HG02970 (cell line): Measurements from ENCODE around the gene RANBP17.
"Not testable (repeated sequence)": the region's sequence is repeated elsewhere in the genome, so short reads cannot be mapped to it uniquely, and the experiment has no call there.

Experiments used
- ATAC-seq: cut with Tn5 transposase; IDR thresholded peaks from one replicate; pipeline ENCODE4 v1.9.1; 2021; ENCODE audit warnings: mild to moderate bottlenecking, moderate library complexity, moderate number of reproducible peaks; ENCODE audit not compliant: unreplicated experiment, low FRiP score

Gene RANBP17

DNA sequence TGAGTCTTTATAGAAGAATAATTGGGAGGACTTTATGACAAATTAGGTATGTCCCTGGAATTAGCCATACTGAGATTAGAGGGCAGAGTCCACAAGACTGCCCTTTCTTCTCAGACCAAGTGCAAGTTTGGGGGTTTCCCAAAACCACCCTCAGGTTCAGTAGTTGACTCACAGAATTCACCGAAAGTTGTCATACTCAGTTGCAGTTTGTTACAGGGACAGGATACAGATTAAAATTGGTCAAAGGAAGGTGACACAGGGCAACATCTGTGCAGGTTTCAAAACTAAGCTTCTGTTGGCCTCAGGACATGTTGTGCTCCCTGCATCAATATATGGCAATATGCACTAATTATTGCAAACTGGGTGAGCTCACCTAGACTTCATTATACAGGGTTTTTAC lies 3.8 kb downstream of the RANBP17 start:
- no peak for ATAC-seq

DNA sequence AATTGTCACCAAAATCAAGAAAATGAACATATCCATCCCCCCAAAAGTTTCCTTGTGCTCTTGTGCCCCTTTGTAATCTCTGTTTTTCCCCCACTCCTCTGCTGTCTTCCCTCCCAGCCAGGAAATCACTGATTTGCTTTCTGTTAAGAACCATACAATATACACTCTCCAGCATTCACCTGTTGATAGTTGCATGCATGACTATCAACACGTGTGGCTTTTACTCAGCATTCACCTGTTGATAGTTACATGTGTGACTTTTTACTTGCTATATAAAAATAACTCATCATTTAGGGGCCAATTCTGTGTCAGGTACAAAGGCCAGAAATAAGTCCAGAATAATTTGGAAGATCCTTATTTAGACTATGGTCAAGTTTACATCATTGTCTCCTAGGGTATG lies 6.0 kb downstream of the RANBP17 start:
- ATAC-seq = no peak

DNA sequence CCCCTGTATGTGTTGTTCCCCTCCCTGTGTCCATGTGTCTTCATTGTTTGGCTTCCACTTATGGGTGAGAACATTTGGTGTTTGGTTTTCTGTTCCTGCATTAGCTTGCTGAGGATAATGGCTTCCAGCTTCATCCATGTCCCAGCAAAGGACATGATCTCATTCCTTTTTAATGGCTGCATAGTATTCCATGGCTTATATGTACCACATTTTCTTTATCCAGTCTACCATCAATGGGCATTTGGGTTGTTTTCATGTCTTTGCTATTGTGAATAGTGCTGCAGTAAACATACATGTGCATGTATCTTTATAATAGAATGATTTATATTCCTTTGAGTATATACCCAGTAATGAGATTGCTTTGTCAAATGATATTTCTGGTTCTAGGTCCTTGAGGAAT lies 8.6 kb downstream of the RANBP17 start:
- not testable (repeated sequence) for ATAC-seq

DNA sequence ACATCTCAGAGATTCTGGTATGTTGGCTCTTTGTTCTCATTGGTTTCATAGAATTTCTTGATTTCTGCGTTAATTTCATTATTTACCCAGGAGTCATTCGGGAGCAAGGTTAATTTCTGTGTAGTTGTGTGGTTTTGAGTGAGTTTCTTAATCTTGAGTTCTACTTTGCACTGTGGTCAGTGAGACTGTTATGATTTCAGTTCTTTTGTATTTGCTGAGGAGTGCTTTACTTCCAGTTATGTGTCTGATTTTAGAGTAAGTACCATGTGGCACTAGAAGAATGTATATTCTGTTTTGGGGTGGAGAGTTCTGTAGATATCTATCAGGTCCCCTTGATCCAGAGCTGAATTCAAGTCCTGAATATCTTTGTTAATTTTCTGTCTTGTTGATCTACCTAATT lies 12.2 kb downstream of the RANBP17 start:
- no peak for ATAC-seq

DNA sequence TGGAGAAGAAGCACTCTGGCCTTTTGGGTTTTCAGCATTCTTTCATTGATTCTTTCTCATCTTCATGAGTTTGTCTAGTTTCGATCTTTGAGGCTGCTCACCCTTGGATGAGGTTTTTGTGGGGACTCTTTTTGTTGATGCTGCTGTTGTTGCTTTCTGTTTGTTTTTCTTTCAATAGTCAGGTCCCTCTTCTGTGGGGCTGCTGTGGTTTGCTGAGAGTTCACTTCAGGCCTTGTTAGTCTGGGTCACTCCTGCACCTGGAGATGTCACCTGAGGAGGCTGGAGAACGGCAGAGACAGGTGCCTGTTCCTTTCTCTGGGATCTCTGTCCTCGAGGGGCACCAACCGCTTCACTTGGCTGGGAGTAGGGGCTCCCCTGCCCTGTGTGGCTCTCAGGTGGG lies 14.0 kb downstream of the RANBP17 start:
- ATAC-seq = no peak

DNA sequence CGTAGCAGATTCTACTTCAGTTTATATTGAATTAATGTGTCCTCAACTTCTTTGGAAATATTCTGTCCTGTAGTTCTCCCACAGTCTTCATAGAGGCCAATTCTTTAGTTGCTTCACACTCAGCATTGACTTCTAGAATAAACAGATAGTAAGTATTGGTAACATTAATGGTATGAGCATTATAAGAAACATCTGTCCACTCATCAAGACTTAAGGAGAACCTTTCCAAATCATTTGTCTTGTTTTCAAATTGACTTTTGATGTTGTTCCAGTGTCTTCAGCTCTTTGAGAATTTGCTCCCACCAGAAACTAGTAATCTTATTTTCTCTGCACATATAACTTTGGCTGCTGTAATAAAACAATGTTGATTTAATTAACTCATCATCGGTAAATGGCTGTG lies 18.3 kb downstream of the RANBP17 start:
- ATAC-seq = no peak

DNA sequence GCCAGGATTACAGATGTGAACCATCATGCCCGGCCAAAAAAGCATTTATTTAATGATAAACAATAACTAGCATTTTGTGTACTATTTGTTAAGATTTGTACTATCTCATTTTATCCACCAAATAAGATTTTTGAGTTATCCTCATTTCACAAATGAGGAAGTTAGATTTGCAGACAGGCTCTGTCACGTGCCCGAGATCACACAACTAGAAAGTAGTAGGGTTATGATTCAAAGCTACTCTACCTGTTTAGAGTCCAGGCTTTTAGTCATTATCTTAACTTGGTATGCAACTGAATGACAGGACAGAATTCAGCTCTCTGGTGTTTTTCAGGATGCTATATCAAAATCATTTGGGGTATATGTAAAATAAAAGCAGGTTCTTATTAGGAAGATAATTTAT lies 20.5 kb downstream of the RANBP17 start:
- ATAC-seq = no peak

DNA sequence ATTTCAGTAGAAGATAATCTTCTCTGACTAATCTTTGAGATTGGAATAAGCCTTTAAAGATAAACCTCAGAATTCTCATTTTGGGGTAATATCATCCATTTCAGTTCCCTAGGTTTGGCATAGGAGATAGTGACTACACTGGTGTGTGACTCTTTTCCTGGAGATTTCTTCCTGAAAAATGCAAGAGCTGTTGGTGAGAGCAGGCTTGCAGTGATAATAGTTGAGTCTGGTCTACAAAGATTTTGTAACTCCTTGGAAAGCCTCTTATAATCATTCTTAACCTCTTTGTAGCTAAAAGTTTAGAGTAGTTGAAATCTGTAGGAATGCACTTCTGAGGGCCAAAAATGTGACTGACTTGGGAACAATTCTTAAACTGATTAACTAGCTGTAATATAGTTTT lies 23.4 kb downstream of the RANBP17 start:
- no peak for ATAC-seq

DNA sequence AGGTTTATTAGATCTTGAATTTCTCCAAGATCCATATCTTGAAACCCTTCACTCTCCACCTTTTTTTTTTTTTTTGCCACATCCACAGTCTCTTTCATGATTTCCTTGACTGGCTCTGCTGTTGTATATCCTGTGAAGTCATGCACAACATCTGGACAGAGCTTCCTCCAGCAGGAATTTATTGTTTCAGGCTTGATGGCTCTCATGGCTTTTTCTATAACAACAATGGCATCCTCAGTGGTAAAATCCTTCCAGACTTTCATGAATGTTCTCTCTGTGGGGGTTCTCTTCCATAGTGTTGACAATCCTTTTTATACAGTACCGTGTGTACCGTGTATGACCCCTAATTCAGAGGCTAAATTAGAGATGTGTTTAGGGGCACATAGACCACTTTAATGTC lies 24.0 kb downstream of the RANBP17 start:
- ATAC-seq = no peak

DNA sequence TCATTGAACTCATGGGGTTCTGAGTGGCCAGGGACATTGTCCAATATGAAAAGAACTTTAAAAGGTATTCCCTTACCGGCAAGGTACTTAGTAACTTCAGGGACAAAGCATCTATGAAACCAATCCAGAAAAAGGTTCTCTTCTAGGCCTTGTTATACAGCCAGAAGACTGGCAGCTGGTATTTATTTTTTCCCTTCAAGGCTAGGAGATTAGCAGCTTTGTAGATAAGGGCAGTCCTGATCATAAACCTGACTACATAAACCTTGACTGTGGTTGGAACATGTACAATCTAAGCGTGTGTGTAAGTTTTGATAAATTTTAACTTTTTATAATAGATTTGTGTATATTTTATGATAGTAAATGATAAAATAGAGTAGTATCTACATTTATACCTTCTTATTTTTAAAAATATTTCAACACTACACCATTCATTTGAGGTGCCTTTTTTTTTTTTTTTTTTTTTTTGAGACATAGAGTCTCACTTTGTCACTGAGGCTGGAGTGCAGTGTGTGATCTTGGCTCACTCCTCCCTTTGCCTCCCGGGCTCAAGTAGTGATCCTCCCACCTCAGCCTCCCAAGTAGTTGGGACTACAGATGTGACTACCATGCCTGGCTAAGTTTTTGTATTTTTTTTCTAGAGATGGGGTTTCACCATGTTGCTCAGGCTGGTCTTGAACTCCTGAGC lies 24.5 kb downstream of the RANBP17 start:
- no peak for ATAC-seq

DNA sequence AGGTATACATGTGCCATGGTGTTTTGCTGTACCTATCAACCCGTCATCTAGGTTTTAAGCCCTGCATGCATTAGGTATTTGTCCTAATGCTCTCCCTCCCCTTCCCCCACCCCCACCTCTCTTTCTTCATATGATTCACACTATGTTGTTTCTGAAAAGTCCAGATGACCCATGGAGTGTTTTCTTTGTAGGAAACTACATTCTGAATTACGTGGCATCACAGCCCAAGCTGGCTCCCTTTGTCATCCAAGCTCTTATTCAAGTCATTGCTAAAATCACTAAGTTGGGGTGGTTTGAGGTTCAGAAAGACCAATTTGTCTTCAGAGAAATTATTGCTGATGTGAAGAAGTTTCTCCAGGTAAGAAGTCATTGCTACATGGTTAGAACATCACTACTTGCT lies 30.4 kb downstream of the RANBP17 start:
- no peak for ATAC-seq

DNA sequence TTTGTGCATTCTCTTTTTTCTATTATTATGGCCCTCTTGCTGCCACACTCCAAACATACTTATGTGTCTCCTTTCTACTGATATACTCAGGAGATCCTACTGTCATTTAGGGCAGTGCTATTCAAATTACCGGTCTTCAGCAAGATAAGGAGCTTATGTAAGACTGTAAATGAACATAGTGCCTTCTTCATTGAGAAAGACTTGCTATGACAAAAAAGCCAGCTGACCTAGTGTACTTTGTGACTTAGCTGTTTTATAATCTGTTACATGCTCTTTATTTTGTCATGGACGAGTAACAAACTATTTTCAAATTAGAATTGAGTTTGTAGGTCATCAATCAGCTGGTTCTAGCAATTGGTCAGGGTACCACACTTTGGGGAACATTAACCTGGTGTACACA lies 32.8 kb downstream of the RANBP17 start:
- no peak for ATAC-seq

DNA sequence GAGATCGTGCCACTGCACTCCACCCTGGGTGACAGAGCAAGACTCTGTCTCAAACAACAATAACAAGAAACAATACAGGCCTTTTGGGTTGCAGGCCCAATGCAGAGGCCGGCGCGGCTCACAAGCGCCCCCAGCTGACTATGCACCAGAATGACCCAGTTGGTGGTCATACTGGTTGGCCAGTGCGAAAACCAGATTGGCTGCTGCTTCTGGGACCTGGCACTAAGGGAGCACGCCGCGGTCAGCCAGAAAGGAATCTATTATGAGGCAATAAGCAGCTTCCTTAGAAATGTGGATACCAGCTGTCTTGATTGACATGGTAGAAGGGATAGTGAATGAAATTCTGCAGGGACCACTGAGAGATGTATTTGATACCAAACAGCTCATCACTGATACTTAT lies 35.0 kb downstream of the RANBP17 start:
- no peak for ATAC-seq

DNA sequence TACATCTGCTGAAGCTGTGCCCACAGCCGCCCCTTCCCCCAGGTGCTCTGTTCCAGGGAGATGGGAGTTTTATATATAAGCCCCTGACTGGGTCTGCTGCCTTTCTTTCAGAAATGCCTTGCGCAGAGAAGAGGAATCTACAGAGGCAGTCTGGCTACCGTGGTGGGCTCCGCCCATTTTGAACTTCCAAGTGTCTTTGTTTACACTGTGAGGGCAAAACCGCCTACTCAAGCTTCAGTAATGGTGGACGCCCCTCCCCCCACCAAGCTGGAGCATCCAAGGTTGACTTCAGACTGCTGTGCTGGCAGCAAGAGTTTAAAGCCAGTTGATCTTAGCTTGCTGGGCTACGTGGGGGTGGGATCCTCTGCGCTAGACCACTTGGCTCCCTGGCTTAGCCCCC lies 41.3 kb downstream of the RANBP17 start:
- no peak for ATAC-seq

DNA sequence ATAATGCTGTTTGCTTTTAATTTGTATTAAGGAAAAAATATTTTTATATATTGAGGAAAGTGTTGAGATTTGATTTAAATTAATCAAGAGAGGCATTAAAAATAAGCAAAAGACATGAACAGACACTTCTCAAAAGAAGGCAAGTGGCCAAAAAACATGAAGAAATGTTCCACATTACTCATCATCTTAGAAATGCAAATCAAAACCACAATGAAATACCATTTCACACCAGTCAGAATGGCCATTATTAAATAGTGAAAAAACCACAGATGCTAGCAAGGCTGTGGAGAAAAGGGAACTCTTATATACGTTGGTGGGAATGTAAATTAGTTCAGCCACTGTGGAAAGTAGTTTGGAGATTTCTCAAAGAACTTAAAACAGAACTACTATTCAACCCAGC lies 45.9 kb downstream of the RANBP17 start:
- ATAC-seq = no peak

DNA sequence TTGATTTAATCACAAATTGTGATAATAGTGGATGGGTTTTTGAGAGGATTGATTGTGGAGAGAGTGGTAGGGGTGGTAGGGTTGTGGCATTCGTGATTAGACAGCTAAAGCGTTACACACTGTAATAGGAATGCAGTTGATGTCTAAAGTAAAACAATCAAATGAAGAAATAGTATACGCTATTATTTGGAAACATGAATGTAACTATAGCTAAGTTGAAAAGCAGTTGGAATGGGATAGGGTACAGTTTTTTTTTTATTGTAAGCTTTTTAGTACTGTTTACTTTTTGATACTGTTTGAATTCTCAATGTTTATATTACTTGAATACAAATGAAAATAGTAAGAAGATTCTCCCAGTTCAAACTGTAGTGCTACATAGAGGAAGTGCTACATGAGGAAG lies 51.8 kb downstream of the RANBP17 start:
- ATAC-seq = no peak

DNA sequence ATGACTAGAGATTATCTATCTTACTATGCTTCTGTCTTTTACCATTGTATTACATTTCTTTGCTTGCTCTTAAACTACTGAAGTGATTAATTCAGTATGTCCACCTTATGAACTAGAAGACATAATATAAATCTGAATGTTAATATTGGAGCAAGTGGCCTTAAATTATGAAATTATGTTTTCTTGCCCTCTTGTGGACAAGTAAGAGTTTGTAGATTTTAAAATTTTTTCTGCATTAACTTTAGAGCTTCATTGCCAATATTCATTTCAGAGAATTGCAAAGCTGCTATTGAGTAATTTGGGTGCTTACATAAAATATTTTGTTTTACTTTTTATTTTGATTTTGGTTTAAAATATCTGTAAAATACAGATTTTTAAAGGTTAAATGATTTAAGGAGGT lies 55.3 kb downstream of the RANBP17 start:
- no peak for ATAC-seq

DNA sequence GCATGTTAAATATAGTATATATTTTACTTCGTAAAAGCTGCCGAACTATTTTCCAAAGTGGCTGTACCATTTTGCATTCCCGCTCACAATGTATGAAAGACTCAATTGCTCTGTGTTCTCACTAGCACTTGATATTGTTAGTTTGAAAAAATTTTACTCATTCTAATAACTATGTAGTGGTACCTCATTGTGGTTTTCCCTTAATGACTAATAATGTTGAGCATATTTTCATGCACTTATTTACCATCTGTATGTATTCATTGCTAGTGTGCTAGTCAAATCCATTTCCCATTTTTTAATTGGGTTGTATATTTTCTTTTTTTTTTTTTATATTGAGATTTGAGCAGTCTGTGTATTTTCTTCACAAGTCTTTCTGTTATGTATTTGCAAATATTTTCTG lies 58.4 kb downstream of the RANBP17 start:
- ATAC-seq = no peak

DNA sequence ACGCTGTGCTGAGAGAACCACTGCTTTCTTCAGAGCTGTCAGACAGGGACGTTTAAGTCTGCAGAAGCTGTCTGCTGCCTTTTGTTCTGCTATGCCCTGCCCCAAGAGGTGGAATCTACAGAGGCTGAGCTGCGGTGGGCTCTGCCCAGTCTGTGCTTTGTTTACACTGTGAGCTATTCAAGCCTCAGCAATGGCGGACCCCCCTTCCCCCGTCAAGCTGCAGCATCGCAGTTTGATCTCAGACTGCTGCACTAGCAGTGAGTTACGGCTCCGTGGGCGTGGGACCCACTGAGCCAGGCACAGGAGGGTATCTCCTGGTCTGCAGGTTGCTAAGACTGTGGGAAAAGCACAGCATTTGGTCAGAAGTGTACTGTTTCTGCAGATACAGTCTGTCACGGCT lies 60.5 kb downstream of the RANBP17 start:
- not testable (repeated sequence) for ATAC-seq

DNA sequence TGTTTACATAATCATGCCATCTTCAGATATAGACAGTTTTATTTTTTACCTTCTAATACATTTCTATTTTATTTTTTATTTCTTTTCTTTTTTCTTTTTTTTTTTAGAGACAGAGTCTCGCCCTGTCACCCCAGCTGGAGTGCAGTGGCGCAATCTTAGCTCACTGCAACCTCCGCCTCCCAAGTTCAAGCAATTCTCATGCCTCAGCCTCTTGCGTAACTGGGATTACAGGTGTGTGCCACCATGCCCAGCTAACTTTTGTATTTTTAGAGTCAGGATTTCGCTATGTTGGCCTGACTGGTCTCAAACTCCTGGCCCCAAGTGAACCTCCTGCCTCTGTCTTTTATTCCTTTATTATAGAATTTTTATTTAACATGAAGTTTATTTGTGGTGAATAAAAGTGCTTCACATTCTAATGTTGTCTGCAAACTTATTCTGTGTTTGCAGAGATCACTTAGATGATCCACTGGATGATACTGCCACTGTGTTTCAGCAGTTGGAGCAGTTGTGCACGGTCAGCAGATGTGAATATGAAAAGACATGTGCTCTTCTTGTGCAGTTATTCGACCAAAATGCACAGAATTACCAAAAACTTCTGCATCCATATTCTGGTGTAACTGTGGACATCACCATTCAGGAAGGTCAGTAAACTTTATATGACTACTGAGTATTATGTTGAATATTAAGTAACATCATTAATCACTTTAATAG lies 62.2 kb downstream of the RANBP17 start:
- ATAC-seq = no peak

DNA sequence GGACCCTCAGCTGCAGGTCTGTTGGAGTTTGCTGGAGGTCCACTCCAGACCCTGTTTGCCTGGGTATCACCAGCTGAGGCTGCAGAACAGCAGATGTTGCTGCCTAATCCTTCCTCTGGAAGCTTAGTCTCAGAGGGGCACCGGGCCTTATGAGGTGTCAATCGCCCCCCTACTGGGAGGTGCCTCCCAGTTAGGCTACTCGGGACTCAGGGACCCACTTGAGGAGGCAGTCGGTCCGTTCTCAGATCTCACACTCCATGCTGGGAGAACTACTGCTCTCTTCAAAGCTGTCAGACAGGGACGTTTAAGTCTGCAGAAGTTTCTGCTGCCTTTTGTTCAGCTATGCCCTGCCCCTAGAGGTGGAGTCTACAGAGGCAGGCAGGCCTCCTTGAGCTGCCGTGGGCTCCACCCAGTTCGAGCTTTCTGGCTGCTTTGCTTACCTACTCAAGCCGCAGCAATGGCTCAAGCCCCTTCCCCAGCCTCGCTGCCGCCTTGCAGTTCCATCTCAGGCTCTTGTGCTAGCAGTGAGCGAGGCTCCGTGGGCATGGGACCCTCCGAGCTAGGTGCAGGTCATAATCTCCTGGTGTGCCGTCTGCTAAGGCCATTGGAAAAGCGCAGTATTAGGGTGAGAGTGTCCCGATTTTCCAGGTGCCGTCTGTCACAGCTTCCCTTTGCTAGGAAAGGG lies 73.9 kb downstream of the RANBP17 start:
- not testable (repeated sequence) for ATAC-seq

DNA sequence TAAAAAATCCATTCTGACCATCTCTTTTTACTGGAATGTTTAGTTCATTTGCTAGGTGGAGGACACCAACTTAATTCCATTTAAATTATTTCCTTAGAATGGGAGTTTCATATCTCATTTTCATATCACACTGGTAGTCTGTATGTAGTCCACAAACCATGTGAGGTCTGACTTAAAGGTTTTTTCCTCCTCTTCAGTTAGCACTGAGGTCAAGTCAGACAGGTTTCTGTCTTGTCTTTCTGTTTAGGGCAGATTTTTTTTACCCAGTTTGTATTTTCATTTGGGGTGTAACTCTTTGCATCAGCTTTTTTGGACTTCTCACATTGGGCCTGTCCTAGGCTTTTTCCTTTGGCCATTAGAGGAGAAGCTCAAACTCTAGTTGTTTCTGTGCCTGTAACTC lies 75.3 kb downstream of the RANBP17 start:
- no peak for ATAC-seq
